Activated naive CD8-positive, alpha-beta T cell treated with anti-CD3 and anti-CD28 coated beads, Interleukin-2, amount 50 U/mL, for 16 hours (primary cell): ENCODE results near the gene SHC3.

Source experiments
- DNase-seq: peaks from one replicate; pipeline ENCODE4 v3.0.0-alpha.2; 2020; ENCODE audit warnings: low read depth, low spot score

The SHC3 gene

GRCh38 chr9:89186960-89187359 lies 8.3 kb upstream of the SHC3 start:
- DNase-seq = no peak

GRCh38 chr9:89185980-89186379 lies 7.4 kb upstream of the SHC3 start:
- no peak for DNase-seq

GRCh38 chr9:89183146-89183545 lies 4.5 kb upstream of the SHC3 start:
- no peak for DNase-seq

DNA sequence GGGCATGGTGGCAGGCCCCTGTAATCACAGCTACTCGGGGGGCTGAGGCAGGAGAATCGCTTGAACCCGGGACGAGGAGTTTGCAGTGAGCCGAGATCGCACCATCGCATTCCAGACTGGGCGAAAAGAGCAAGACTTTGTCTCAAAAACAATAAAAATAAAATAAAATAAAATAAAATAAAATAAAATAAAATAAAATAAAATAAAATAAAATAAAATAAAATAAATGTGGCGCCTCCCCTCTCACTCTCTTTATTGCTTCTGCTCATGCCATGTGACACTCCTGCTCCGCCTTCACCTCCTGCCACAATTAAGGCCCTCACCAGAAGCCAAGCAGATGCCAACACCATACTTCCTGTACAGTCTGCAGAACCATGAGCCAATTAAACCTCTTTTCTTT lies 3.8 kb upstream of the SHC3 start:
- no peak for DNase-seq

DNA sequence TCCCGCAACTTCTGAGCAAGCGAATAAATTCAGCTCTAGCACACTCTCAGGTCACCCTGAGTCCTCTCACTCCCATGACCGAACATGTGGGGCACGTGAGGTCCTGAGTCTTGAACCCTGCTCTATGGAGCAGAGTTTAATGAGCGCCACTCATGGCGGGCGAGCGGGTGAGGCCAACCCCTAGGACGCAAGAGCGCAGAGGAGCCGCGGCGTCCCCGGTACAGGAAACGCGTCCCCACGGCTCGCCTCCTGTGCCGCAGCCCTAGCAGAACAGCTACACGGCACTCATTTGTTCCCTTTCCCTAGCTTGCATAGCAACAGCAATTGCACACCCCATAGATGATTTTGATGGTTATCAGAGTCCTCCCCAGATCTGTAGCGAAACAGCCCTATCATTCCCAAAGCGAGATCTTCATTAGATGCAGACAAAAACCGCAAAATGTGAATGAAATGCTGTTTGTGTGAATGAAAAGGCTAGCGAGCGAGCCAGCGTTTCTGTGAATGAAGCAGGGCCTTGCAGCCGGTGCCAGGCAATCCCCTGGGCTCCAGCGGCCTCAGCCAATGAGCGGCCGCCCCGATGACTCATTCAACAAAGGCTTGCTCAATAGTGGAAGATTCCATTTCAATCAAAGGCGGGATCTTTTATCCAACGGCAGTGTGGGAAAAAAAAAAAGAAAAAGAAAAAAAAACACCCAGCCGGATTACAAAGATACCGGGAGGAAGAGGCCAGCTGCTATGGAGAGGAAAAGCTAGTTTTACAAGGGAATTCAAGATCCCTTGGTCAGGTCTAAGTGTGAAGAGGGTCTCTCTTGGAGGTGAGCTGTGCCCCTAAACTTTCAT lies 1.5 kb upstream of the SHC3 start:
- no peak for DNase-seq

- no peak for DNase-seq
Observed at GRCh38 chr9:89179540-89179894, 899 bp upstream of the SHC3 start.

DNA sequence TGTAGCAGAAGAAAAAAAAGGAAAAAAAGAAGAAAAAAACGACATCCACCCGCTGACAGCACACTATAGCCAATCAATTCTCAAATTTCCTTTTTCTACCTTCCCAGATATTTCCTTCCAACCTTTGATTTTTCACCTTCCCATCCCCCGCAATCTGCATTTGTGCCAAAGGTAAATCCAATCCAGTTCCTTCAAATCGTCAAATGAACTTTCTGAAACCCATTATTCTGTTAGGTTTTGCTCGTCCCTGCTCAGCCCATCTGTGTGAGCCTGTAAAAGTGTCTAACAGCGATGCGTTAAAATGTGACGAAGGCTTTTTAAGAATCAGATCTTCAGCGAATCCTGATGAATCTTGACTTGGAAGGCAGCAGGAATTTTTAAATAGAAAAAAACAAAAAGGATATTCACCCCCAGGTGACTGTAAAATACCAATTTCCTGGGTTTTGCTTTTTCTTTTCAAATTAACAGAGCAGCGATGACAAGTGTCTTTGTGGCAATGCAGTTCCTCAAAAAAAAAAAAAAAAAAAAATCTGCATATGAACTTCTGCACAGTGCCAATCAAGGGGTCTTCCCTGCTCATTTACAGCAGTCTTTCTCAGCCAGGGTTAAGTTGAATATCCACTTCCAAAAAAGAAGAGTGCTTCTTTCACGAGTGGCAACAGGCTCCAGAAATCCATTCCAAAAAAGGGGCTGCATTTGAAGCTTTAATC lies 367 bp upstream of the SHC3 start:
- DNase-seq = no peak

DNA sequence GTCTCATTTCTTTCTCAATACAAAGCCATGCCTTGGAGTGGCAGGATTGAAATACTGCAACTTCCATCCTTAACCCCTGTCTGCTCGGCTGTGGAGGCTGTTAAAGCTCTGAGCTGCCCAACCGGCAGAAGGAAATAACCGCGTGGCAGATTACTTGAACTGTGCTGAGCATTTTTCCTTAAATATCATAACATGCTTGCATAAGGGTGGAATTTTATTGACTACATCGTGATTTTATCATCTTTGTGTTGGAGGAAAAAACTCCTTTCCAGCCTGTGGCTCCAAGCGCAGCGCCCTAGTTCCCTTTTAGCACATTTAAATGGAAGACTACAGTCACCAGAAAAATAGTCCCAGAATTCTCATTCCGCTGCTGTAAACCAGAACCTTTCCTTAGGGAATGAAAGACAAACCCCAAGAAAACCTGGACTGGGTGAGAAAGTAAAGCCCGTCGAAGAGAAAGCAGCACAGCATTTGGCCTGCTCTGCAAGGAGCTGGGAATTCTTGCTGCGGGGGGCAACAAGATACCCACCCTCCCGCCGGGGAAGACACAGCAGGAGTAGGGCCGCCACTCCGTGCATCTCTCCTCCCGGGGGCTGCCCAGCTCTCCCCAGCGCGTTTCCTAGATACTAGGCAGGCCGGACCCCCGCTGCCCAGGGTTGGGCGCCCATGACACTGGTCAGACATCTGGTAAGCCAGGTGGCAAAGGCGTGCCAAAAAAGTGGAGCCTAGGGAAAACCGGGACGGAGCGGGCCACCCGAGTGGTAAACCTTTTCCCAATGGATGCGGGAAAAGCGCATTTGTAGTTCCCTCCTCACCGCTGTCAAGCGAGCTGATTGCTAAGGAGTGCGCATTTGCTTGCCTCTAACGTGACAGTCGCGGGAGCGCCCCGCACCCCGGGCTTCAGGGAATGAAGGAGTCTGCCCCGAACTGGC lies 1.3 kb downstream of the SHC3 start:
- no peak for DNase-seq

GRCh38 chr9:89175828-89176261 lies 2.8 kb downstream of the SHC3 start:
- no peak for DNase-seq

DNA sequence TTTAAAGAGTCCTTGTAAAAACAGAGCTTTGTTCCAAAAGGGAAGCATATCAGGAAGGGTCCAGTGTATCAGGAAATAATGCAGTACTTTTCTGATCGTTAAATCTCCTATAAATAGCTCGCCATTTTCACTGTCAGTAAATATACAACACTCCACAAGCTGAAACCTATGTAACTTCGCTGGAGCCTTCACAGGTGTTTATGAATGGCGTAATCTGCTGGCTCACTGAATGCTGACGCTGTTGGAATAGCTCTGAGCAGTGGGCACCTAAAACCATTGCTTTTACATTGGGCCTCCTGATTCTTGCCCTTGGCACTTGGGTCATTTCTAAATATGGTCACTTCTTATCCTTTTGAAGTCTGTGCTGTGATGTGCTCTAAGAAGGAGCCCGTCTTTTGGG lies 4.3 kb downstream of the SHC3 start:
- DNase-seq = no peak

DNA sequence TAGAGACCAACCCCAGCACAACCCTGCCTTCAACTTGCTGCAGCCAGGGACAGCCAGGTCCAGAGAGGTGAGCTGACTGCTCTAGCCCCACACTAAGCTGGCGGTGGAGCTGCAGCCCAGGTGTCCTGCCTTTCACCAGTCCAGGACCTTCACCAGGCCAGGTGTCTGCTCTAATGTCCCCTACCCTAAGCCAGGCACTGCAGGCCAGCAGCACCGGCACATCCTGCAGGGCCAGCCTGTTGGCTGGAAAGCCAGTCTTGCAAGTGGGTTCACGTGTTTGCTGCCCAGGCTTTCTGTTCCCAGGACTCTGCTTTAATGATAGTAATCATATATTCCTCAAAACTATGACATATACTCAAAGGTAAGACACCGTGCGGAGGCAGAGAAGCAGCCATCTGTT lies 5.5 kb downstream of the SHC3 start:
- DNase-seq = no peak

DNA sequence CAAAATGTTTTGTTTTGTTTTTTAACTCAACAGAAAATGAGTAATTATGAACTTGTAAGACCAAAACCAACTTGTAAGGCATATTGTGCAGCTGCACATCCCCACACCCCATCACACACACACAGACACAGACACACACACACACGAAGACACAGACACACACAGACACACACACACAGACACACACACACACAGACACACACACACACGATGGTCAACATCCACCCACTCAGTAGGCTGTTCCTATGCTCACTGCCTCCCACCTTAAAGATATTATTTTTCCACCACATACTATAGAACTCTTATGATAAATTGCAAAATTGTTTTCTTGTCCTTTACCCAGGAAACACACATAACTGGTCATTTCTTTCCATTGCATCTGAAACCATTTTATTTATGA lies 6.2 kb downstream of the SHC3 start:
- DNase-seq = no peak

GRCh38 chr9:89171693-89172092 lies 6.9 kb downstream of the SHC3 start:
- DNase-seq = no peak

GRCh38 chr9:89171231-89171630 lies 7.4 kb downstream of the SHC3 start:
- DNase-seq = no peak

- no peak for DNase-seq
Observed at GRCh38 chr9:89168901-89169813, 9.5 kb downstream of the SHC3 start.

DNA sequence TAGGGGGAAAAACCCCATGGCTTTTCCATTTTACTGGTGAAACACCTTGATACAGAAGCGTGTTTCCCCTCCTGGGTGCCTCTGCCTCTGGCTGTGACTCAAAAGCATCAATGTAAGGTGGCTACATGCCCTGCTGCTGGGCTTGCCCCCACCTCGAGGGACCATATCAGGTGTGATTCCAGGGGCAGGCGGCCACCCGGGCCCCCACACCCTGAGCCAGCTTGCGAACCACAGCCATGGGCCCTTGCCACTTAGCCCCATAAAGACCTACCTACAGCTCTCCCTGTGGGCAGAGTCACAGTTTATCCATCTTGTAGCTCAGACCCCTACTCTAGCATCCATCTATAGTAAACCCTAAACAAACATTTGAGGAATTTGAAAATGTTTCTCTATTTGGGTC lies 10.8 kb downstream of the SHC3 start:
- DNase-seq = no peak

GRCh38 chr9:89166852-89167251 lies 11.8 kb downstream of the SHC3 start:
- no peak for DNase-seq

GRCh38 chr9:89165880-89166279 lies 12.7 kb downstream of the SHC3 start:
- no peak for DNase-seq

GRCh38 chr9:89165341-89165740 lies 13.3 kb downstream of the SHC3 start:
- DNase-seq = no peak

DNA sequence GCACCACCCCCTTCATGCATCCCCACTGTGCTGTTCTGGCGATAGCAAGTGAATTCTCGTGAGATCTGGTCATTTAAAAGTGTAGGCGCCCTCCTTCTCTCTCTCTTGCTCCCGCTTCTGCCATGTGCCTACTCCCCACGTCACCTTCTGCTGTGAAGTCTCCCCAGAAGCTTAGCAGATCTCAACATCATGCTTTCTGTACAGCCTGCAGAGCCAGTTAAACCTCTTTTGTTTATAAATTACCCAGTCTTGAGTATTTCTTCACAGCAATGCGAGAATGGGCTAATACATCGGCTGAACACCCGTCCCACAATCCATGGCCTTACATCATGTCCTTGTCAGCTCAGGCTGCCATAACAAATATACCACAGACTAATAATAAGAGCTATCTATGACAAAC lies 17.4 kb downstream of the SHC3 start:
- no peak for DNase-seq

- no peak for DNase-seq
Observed at GRCh38 chr9:89160806-89161205, 17.8 kb downstream of the SHC3 start.
